ENCODE measurements around the gene SLC22A16.

DNA sequence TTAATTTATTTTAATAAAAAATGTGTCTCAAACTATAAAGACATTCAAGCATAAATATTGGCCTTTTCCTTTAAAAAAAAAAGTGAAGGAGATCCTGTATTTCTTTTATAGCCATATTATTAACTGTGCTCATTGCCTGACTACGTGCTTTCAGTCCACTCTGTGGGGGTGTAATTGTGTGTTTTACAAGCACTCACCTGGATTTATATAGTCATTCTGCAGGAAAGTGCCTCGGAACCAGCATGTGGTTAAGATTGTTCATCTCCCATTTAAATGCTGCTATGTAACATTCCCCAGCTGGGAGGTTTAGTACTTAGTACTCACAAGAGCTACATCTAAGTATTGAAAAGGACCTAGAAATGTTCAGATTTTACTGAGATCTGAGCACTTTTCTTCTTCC lies 47.9 kb upstream of the SLC22A16 start:
- TF ChIP-seq CTCF (IDR thresholded peaks at IDR 0.05): no peak
- TF ChIP-seq POLR2A (IDR thresholded peaks at IDR 0.05): no peak

All from heart left ventricle (tissue), 13 donors.